ENCODE results near the gene IL12RB1. TPM values are rescaled to one million over a fixed set of nuclear protein-coding genes. Genes with fewer than 3 reads are reported as not detected.
"Not testable (repeated sequence)": the region's sequence is repeated elsewhere in the genome, so short reads cannot be mapped to it uniquely, and the experiment has no call there.

Gene IL12RB1
- total and polyA plus RNA-seq, 11 donors = 0.19 to 8.1 (median 0.55) TPM; not detected in 2

DNA sequence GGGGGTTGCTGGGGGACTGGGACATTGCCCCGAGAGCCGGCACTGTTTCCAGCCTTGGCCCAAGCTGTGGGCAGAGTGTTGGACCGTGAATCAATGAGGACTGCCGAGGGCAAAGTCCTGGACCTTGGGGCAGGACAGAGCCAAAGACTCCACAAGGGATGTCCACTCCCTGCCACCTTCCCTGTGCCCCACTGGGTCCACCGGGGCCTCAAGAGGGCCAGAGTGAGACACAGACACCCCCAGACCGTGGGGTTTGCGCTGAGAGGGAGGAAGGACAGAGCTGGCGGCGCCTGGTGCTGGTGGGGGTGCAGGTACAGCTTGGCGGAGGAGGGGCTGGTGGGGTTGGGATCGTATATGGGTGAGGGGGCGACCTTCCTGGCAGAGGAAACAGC, 22.6 kb upstream of the IL12RB1 start:
- Histone ChIP-seq H3K4me1 (peaks cover 0 to 35% (median 10%) of the 10 kb centered on the region in 12 donors), H3K36me3 (no peaks in the 10 kb centered on the region), H3K27me3 (peaks cover 0 to 5% (median 0%) of the 10 kb centered on the region in 9 donors), H3K4me3 (peak overlapping the region; percentile 45 to 79 (median 68)), H3K9me3 (no peaks in the 10 kb centered on the region), H3K27ac (peak overlapping the region in 8 of 12 donors; percentile 22 to 81 (median 67))
- 59 to 68% (median 65%) methylated on average over 10 to 12 of the region's 12 CpGs for WGBS, 4 donors
- DNase-seq (no peak), ATAC-seq (peak in 3 of 4 donors; percentile 2 to 3 (median 2))
- no peak for TF ChIP-seq POLR2A (IDR thresholded peaks at IDR 0.05)
- TF ChIP-seq, protein P1, sequence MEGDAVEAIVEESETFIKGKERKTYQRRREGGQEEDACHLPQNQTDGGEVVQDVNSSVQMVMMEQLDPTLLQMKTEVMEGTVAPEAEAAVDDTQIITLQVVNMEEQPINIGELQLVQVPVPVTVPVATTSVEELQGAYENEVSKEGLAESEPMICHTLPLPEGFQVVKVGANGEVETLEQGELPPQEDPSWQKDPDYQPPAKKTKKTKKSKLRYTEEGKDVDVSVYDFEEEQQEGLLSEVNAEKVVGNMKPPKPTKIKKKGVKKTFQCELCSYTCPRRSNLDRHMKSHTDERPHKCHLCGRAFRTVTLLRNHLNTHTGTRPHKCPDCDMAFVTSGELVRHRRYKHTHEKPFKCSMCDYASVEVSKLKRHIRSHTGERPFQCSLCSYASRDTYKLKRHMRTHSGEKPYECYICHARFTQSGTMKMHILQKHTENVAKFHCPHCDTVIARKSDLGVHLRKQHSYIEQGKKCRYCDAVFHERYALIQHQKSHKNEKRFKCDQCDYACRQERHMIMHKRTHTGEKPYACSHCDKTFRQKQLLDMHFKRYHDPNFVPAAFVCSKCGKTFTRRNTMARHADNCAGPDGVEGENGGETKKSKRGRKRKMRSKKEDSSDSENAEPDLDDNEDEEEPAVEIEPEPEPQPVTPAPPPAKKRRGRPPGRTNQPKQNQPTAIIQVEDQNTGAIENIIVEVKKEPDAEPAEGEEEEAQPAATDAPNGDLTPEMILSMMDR (IDR thresholded peaks at IDR 0.05) = no peak
- intact Hi-C loops (cut with DNase I) = loop anchor here in 1 of 10 donors (10.0 kb wide), 1 partner anchor 625 kb away; no protein-coding TSS in a partner anchor

DNA sequence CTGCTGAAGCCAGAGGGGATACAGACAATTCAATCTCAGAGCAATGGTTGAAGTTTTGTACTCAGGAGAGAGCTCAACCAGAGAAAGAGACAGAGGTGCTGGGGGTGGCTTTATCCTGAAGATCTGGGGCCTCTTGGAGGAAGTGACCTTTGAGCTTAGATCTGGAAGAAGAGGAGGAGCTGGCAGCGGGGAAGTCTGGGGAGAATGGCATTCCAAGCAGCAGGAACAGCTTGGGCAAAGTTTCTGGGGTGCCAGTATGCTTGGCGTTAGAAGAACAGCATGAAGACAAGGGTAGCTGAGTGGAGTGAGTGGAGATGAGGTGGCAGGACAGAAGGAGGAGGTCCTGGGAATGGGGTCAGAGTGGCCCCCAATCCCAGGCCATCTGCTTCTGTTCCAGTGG, 22.2 kb upstream of the IL12RB1 start:
- WGBS, 4 donors = 79 to 89% (median 83%) methylated on average over 2 of the region's 2 CpGs
- no peak for DNase-seq
- Histone ChIP-seq H3K36me3 (no peaks in the 10 kb centered on the region), H3K27ac (no peak overlapping the region), H3K9me3 (no peaks in the 10 kb centered on the region), H3K27me3 (peaks cover 0 to 5% (median 0%) of the 10 kb centered on the region in 9 donors), H3K4me3 (no peak overlapping the region), H3K4me1 (peaks cover 0 to 39% (median 10%) of the 10 kb centered on the region in 12 donors)
- intact Hi-C loops (cut with DNase I) = loop anchor here in 1 of 10 donors (10.0 kb wide), 1 partner anchor 624 kb away; no protein-coding TSS in a partner anchor
- no peak for ATAC-seq
- TF ChIP-seq POLR2A (IDR thresholded peaks at IDR 0.05) = no peak
- TF ChIP-seq, protein P1 (IDR thresholded peaks at IDR 0.05) = no peak

DNA sequence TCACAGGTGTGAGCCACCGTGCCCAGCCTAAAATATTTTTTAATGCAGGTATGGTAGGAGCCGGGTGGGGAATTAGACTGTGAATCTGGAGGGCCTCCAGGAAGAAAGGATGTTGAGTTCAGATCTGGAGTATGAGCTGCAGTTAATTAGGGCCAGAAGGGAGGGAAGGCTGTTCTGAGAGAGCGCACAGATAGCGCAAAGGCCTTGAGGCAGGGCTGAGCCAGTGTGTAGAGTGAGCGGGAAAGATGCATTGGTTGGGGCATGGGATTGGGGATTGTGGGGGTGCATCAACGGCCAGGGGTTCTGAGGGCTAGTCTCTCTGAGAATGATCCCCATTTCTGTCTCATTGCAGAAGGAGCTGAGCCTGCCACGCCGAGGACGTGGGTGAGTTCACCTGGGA, 20.5 kb upstream of the IL12RB1 start:
- no peak overlapping the region for H3K27ac ChIP-seq
- TF ChIP-seq, protein P1 (IDR thresholded peaks at IDR 0.05) = no peak
- no peak for TF ChIP-seq POLR2A (IDR thresholded peaks at IDR 0.05)
- H3K27me3 ChIP-seq = peaks cover 0 to 19% (median 3%) of the 10 kb centered on the region in 9 donors
- no peak for ATAC-seq
- no peaks in the 10 kb centered on the region for H3K9me3 ChIP-seq
- intact Hi-C loops (cut with DNase I) = loop anchor here in 1 of 10 donors (10.0 kb wide), 1 partner anchor 622 kb away; no protein-coding TSS in a partner anchor
- H3K4me3 ChIP-seq = no peak overlapping the region
- 89 to 93% (median 92%) methylated on average over 7 to 9 of the region's 9 CpGs for WGBS, 4 donors
- peaks cover 0 to 31% (median 10%) of the 10 kb centered on the region in 12 donors for H3K4me1 ChIP-seq
- no peaks in the 10 kb centered on the region for H3K36me3 ChIP-seq
- DNase-seq = no peak

DNA sequence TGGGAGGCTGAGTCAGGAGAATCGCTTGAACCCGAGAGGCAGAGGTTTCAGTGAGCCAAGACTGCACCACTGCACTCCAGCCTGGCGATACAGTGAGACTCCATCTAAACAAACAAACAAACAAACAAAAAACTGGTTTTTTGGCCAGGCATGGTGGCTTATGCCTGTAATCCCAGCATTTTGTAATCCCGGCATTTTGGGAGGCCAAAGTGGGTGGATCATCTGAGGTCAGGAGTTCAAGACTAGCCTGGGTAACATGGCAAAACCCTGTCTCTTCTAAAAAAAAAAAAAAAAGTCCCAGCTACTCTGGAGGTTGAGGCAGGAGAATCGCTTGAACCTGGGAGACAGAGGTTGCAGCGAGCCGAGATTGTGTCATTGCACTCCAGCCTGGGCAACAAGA, 18.5 kb upstream of the IL12RB1 start:
- H3K4me1 ChIP-seq = peaks cover 0 to 24% (median 5%) of the 10 kb centered on the region in 12 donors
- ATAC-seq, H3K36me3 ChIP-seq, DNase-seq, H3K27ac ChIP-seq, H3K9me3 ChIP-seq, H3K4me3 ChIP-seq: not testable (repeated sequence)
- H3K27me3 ChIP-seq = peaks cover 0 to 27% (median 5%) of the 10 kb centered on the region in 9 donors
- intact Hi-C loops (cut with DNase I) = loop anchor here in 1 of 10 donors (10.0 kb wide), 1 partner anchor 620 kb away; no protein-coding TSS in a partner anchor
- 80 to 91% (median 86%) methylated on average over 7 of the region's 7 CpGs for WGBS, 4 donors

Measured in heart left ventricle (tissue), 16 donors.